ENCODE measurements around the gene INPP4B.

INPP4B gene

DNA sequence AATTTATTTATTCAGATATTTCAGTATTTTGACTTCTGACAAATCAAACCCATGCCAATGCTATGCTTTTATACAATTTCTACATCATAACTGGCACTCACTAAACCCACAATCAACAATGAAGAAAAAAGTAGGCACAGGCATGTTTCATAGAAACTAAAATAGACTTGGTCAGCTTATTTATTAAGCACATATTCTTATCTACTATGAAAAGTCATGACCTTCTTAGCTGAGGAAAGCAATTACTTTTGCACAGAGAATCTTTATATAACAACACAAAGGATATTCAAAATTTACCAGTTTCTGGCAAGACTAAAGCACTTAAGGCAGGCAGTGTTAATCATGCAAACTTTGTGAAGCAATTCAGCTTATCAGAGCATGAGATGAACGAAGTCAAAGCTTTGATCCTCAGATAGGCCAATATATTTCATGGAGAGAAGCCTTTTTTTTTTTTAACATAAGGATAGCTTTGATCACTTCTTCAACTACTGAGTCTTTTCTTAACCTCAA lies 490.6 kb downstream of the INPP4B start:
- H3K36me3 ChIP-seq (ENCODE audit: insufficient read depth, low read length): no peaks in the 10 kb centered on the region
- H3K9me3 ChIP-seq (ENCODE audit: low read length): no peaks in the 10 kb centered on the region
- no peak overlapping the region for H3K4me3 ChIP-seq (ENCODE audit: low read depth, low read length, poor library complexity, severe bottlenecking)
- no peak overlapping the region for H3K27ac ChIP-seq (ENCODE audit: low read depth, low read length, poor library complexity, severe bottlenecking)
- no peak overlapping the region for H3K9ac ChIP-seq (ENCODE audit: low read length)
- H3K27me3 ChIP-seq (ENCODE audit: insufficient read depth, low read length): no peaks in the 10 kb centered on the region; the same call in 1 of the 2 replicates
- no peak overlapping the region for H2AFZ ChIP-seq (ENCODE audit: low read length)
- no peaks in the 10 kb centered on the region for H4K20me1 ChIP-seq (ENCODE audit: insufficient read depth, low read length)
- no peaks in the 10 kb centered on the region for H3F3A ChIP-seq (ENCODE audit: insufficient read depth, low read length)
- no peaks in the 10 kb centered on the region for H3K79me2 ChIP-seq (ENCODE audit: insufficient read depth, low read length)
- H3K4me1 ChIP-seq (ENCODE audit: insufficient read depth, low read length, severe bottlenecking): no peaks in the 10 kb centered on the region
- TF ChIP-seq, protein P1, sequence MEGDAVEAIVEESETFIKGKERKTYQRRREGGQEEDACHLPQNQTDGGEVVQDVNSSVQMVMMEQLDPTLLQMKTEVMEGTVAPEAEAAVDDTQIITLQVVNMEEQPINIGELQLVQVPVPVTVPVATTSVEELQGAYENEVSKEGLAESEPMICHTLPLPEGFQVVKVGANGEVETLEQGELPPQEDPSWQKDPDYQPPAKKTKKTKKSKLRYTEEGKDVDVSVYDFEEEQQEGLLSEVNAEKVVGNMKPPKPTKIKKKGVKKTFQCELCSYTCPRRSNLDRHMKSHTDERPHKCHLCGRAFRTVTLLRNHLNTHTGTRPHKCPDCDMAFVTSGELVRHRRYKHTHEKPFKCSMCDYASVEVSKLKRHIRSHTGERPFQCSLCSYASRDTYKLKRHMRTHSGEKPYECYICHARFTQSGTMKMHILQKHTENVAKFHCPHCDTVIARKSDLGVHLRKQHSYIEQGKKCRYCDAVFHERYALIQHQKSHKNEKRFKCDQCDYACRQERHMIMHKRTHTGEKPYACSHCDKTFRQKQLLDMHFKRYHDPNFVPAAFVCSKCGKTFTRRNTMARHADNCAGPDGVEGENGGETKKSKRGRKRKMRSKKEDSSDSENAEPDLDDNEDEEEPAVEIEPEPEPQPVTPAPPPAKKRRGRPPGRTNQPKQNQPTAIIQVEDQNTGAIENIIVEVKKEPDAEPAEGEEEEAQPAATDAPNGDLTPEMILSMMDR (IDR thresholded peaks at IDR 0.05; ENCODE audit: low read length): no peak
- no peak for TF ChIP-seq EZH2 (IDR thresholded peaks at IDR 0.05; ENCODE audit: borderline replicate concordance, low read length)
- H3K4me2 ChIP-seq (ENCODE audit: low read length): no peak overlapping the region
- H3K9me2 ChIP-seq (ENCODE audit: low read depth, low read length): no peaks in the 10 kb centered on the region

DNA sequence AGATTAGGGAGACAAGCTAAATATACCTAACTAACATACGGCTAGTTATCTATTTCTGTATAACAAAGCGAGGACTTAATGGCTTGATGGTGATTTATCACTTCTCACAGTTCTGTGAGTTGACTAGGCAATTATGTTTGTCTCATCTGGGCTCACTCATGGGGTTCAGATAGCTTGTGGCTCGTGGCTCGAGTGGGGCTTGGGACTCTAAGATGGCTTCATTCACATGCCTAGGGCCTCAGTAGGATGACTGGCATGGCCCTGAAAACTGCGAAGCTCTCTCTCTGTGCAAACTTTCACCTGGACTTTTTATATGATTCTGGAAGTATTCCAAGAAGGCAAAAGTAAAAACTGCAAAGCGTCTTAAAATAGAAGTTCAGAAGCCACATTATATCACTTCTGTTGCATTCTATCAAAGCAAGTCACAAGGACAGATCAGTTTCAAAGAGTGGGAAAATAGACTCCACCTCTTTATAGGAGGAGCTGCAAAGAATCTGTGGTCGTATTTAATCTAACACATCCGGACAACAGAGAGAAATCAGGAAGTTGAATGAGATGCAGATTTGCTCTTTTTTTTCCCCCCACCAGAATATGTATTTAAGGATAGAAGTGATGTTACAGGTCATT lies 491.2 kb downstream of the INPP4B start:
- H3K27me3 ChIP-seq (ENCODE audit: insufficient read depth, low read length): no peaks in the 10 kb centered on the region; the same call in 1 of the 2 replicates
- H3K4me2 ChIP-seq (ENCODE audit: low read length): no peak overlapping the region
- no peaks in the 10 kb centered on the region for H3K9me2 ChIP-seq (ENCODE audit: low read depth, low read length)
- no peak overlapping the region for H2AFZ ChIP-seq (ENCODE audit: low read length)
- H3K4me3 ChIP-seq (ENCODE audit: low read depth, low read length, poor library complexity, severe bottlenecking): no peak overlapping the region
- H3K27ac ChIP-seq (ENCODE audit: low read depth, low read length, poor library complexity, severe bottlenecking): no peak overlapping the region
- H3K9ac ChIP-seq (ENCODE audit: low read length): no peak overlapping the region
- H3K79me2 ChIP-seq (ENCODE audit: insufficient read depth, low read length): no peaks in the 10 kb centered on the region
- TF ChIP-seq EZH2 (IDR thresholded peaks at IDR 0.05; ENCODE audit: borderline replicate concordance, low read length): no peak
- TF ChIP-seq, protein P1 (IDR thresholded peaks at IDR 0.05; ENCODE audit: low read length): no peak
- H3K4me1 ChIP-seq (ENCODE audit: insufficient read depth, low read length, severe bottlenecking): no peaks in the 10 kb centered on the region
- no peaks in the 10 kb centered on the region for H3K36me3 ChIP-seq (ENCODE audit: insufficient read depth, low read length)
- H4K20me1 ChIP-seq (ENCODE audit: insufficient read depth, low read length): no peaks in the 10 kb centered on the region
- H3K9me3 ChIP-seq (ENCODE audit: low read length): no peaks in the 10 kb centered on the region
- H3F3A ChIP-seq (ENCODE audit: insufficient read depth, low read length): no peaks in the 10 kb centered on the region

DNA sequence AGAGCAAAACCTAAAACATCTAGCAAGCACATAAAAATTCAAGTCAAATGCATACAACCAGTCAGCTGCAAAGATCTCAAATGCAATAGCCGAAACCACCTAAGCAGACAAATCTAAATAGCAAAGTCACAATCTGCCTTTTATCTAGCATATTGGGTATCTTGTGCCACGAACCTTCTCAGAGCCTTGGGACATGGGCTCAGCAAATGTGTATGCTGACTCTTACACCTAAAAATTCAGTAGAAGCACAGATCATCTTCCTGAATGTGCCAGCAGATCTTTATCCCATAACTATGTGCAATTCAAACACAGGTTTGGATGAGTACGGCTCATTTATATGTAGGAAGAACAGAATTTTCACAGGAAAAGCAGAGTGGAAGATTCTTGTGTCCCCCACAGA lies 492.1 kb downstream of the INPP4B start:
- Histone ChIP-seq H3K4me1 (ENCODE audit: insufficient read depth, low read length, severe bottlenecking) (no peaks in the 10 kb centered on the region), H3K79me2 (ENCODE audit: insufficient read depth, low read length) (no peaks in the 10 kb centered on the region), H4K20me1 (ENCODE audit: insufficient read depth, low read length) (no peaks in the 10 kb centered on the region), H3K9me2 (ENCODE audit: low read depth, low read length) (no peaks in the 10 kb centered on the region), H2AFZ (ENCODE audit: low read length) (no peak overlapping the region), H3K4me3 (ENCODE audit: low read depth, low read length, poor library complexity, severe bottlenecking) (no peak overlapping the region), H3K27ac (ENCODE audit: low read depth, low read length, poor library complexity, severe bottlenecking) (no peak overlapping the region), H3K9me3 (ENCODE audit: low read length) (no peaks in the 10 kb centered on the region), H3K36me3 (ENCODE audit: insufficient read depth, low read length) (no peaks in the 10 kb centered on the region), H3K9ac (ENCODE audit: low read length) (no peak overlapping the region), H3K27me3 (ENCODE audit: insufficient read depth, low read length) (no peaks in the 10 kb centered on the region; the same call in 1 of the 2 replicates), H3K4me2 (ENCODE audit: low read length) (no peak overlapping the region), H3F3A (ENCODE audit: insufficient read depth, low read length) (no peaks in the 10 kb centered on the region)
- TF ChIP-seq EZH2 (IDR thresholded peaks at IDR 0.05; ENCODE audit: borderline replicate concordance, low read length): no peak
- TF ChIP-seq, protein P1 (IDR thresholded peaks at IDR 0.05; ENCODE audit: low read length): no peak
